SK-N-SH treated with all-trans-retinoic acid at 6 μM for 48 hours (cell line): ENCODE measurements around the gene SSUH2.

Experiments
- ATAC-seq: fragments of 200-7000 bp; cut with Tn5 transposase; 3 replicates; pipeline ENCODE4 v1.9.1; 2020; ENCODE audit warnings: mild to moderate bottlenecking, moderate library complexity
- ARNTL ChIP-seq: fragments of 450-650 bp; formaldehyde crosslinking; IDR thresholded peaks from 2 replicates; pipeline ENCODE4 v1.5.0; 2020; ENCODE audit warnings: low read depth, mild to moderate bottlenecking, moderate library complexity, borderline replicate concordance
- CSDC2 ChIP-seq: fragments of 250-450 bp; sonication (Bioruptor Pico); IDR thresholded peaks from 2 replicates; pipeline ENCODE4 v1.5.0; 2020; ENCODE audit warnings: mild to moderate bottlenecking, moderate library complexity
- CSRNP3 ChIP-seq: fragments of 250-450 bp; sonication (Bioruptor Pico); IDR thresholded peaks from 2 replicates; pipeline ENCODE4 v1.5.1; 2021; ENCODE audit warnings: mild to moderate bottlenecking, moderate library complexity
- ISL1 ChIP-seq: fragments of 250-450 bp; sonication (Bioruptor Pico); IDR thresholded peaks from 2 replicates; pipeline ENCODE4 v2.1.2; 2022; ENCODE audit warnings: mild to moderate bottlenecking, moderate library complexity
- OSR1 ChIP-seq: fragments of 250-450 bp; sonication (Bioruptor Pico); IDR thresholded peaks from 2 replicates; pipeline ENCODE4 v1.8.0; 2022; ENCODE audit warnings: moderate library complexity, mild to moderate bottlenecking, inconsistent platforms
- PATZ1 ChIP-seq: fragments of 250-450 bp; sonication (Bioruptor Pico); IDR thresholded peaks from 2 replicates; pipeline ENCODE4 v1.8.0; 2020; ENCODE audit warnings: mild to moderate bottlenecking, moderate library complexity, borderline replicate concordance
- RARB ChIP-seq: fragments of 250-450 bp; sonication (Bioruptor Pico); IDR thresholded peaks from 2 replicates; pipeline ENCODE4 v1.8.0; 2021; ENCODE audit warnings: mild to moderate bottlenecking, moderate library complexity
- SNAI2 ChIP-seq: fragments of 250-450 bp; sonication (Bioruptor Pico); IDR thresholded peaks from 2 replicates; pipeline ENCODE4 v1.5.0; 2020; ENCODE audit warnings: mild to moderate bottlenecking, moderate library complexity
- TCF4 ChIP-seq: fragments of 250-450 bp; sonication (Bioruptor Pico); IDR thresholded peaks from 2 replicates; pipeline ENCODE4 v1.8.0; 2021; ENCODE audit warnings: mild to moderate bottlenecking, moderate library complexity, borderline replicate concordance
- TOX ChIP-seq: fragments of 250-450 bp; sonication (Bioruptor Pico); IDR thresholded peaks from 2 replicates; pipeline ENCODE4 v1.8.0; 2021; ENCODE audit warnings: mild to moderate bottlenecking, moderate library complexity, borderline replicate concordance
- ZC3H10 ChIP-seq: fragments of 250-450 bp; sonication (Bioruptor Pico); IDR thresholded peaks from 2 replicates; pipeline ENCODE4 v1.5.1; 2021; ENCODE audit warnings: mild to moderate bottlenecking, moderate library complexity
- ZFP3 ChIP-seq: fragments of 250-450 bp; sonication (Bioruptor Pico); IDR thresholded peaks from 2 replicates; pipeline ENCODE4 v1.5.0; 2020; ENCODE audit warnings: mild to moderate bottlenecking, moderate library complexity
- ZFP30 ChIP-seq: fragments of 450-650 bp; formaldehyde crosslinking; IDR thresholded peaks from 2 replicates; pipeline ENCODE4 v1.5.0; 2022; ENCODE audit warnings: mild to moderate bottlenecking, moderate library complexity
- ZNF565 ChIP-seq: fragments of 450-650 bp; formaldehyde crosslinking; conservative IDR thresholded peaks from 2 replicates; pipeline ENCODE4 v1.5.0; 2020; ENCODE audit warnings: low read depth, mild to moderate bottlenecking, moderate library complexity
- ZNF70 ChIP-seq: fragments of 450-650 bp; formaldehyde crosslinking; IDR thresholded peaks from 2 replicates; pipeline ENCODE4 v1.5.0; 2020; ENCODE audit warnings: mild to moderate bottlenecking, moderate library complexity
- ZNF8 ChIP-seq: fragments of 450-650 bp; formaldehyde crosslinking; IDR thresholded peaks from 2 replicates; pipeline ENCODE4 v1.5.0; 2020; ENCODE audit warnings: mild to moderate bottlenecking, moderate library complexity
- TF ChIP-seq, protein P1 (sequence below): fragments of 250-450 bp; sonication (Bioruptor Pico); IDR thresholded peaks from 2 replicates; pipeline ENCODE4 v1.5.1; 2020; ENCODE audit warnings: low read depth, mild to moderate bottlenecking, moderate library complexity
- TF ChIP-seq, protein P2 (sequence below): fragments of 250-450 bp; sonication (Bioruptor Pico); IDR thresholded peaks from 2 replicates; pipeline ENCODE4 v1.8.0; 2021; ENCODE audit warnings: low read depth, mild to moderate bottlenecking, moderate library complexity, borderline replicate concordance

The SSUH2 gene

GRCh38 chr3:8623741-8624140 lies 20.9 kb downstream of the SSUH2 start:
- ATAC-seq: no peak
- TF ChIP-seq ARNTL (CRISPR knock-in tag): no peak
- no peak for TF ChIP-seq ZNF8
- TF ChIP-seq CSRNP3 (CRISPR knock-in tag): no peak
- TF ChIP-seq OSR1 (CRISPR knock-in tag): no peak
- no peak for TF ChIP-seq TCF4 (CRISPR knock-in tag)
- no peak for TF ChIP-seq CSDC2
- TF ChIP-seq ZC3H10 (CRISPR knock-in tag): no peak
- no peak for TF ChIP-seq ZNF565 (CRISPR knock-in tag)
- TF ChIP-seq, protein P1, sequence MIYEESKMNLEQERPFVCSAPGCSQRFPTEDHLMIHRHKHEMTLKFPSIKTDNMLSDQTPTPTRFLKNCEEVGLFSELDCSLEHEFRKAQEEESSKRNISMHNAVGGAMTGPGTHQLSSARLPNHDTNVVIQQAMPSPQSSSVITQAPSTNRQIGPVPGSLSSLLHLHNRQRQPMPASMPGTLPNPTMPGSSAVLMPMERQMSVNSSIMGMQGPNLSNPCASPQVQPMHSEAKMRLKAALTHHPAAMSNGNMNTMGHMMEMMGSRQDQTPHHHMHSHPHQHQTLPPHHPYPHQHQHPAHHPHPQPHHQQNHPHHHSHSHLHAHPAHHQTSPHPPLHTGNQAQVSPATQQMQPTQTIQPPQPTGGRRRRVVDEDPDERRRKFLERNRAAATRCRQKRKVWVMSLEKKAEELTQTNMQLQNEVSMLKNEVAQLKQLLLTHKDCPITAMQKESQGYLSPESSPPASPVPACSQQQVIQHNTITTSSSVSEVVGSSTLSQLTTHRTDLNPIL (CRISPR knock-in tag): no peak
- no peak for TF ChIP-seq ZFP3 (CRISPR knock-in tag)
- TF ChIP-seq, all 23 proteins: peak for 0

GRCh38 chr3:8622873-8623691 lies 21.5 kb downstream of the SSUH2 start:
- ATAC-seq: peak; percentile 97
- TF ChIP-seq RARB (CRISPR knock-in tag) (no peak), ZNF70 (CRISPR knock-in tag) (no peak), ZNF8 (no peak), TCF4 (CRISPR knock-in tag) (no peak), CSDC2 (no peak), ZNF565 (CRISPR knock-in tag) (no peak), CSRNP3 (CRISPR knock-in tag) (no peak)
- TF ChIP-seq, protein P2, sequence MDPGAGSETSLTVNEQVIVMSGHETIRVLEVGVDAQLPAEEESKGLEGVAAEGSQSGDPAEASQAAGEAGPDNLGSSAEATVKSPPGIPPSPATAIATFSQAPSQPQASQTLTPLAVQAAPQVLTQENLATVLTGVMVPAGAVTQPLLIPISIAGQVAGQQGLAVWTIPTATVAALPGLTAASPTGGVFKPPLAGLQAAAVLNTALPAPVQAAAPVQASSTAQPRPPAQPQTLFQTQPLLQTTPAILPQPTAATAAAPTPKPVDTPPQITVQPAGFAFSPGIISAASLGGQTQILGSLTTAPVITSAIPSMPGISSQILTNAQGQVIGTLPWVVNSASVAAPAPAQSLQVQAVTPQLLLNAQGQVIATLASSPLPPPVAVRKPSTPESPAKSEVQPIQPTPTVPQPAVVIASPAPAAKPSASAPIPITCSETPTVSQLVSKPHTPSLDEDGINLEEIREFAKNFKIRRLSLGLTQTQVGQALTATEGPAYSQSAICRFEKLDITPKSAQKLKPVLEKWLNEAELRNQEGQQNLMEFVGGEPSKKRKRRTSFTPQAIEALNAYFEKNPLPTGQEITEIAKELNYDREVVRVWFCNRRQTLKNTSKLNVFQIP (CRISPR knock-in tag): no peak
- TF ChIP-seq, protein P1 (CRISPR knock-in tag): no peak

GRCh38 chr3:8621872-8622271 lies 22.7 kb downstream of the SSUH2 start:
- peak; percentile 31; the same call in 2 of the 3 replicates for ATAC-seq
- TF ChIP-seq PATZ1: no peak
- no peak for TF ChIP-seq TOX (CRISPR knock-in tag)
- no peak for TF ChIP-seq ZFP30
- TF ChIP-seq ZNF70 (CRISPR knock-in tag): no peak
- no peak for TF ChIP-seq ZFP3 (CRISPR knock-in tag)
- TF ChIP-seq ISL1 (CRISPR knock-in tag): 0 out of 2 replicates have a peak, but pooled peaks have one; percentile 11
- no peak for TF ChIP-seq SNAI2 (CRISPR knock-in tag)
- TF ChIP-seq CSDC2: no peak
- TF ChIP-seq, protein P1 (CRISPR knock-in tag): no peak
